ENCODE measurements around the gene RUFY2.
"Not testable (repeated sequence)": the region's sequence is repeated elsewhere in the genome, so short reads cannot be mapped to it uniquely, and the experiment has no call there.

RUFY2 gene

GRCh38 chr10:68318331-68319059 lies 88.6 kb downstream of the RUFY2 start:
- DNase-seq: no peak

GRCh38 chr10:68315582-68315981 lies 91.5 kb downstream of the RUFY2 start:
- DNase-seq: no peak

DNA sequence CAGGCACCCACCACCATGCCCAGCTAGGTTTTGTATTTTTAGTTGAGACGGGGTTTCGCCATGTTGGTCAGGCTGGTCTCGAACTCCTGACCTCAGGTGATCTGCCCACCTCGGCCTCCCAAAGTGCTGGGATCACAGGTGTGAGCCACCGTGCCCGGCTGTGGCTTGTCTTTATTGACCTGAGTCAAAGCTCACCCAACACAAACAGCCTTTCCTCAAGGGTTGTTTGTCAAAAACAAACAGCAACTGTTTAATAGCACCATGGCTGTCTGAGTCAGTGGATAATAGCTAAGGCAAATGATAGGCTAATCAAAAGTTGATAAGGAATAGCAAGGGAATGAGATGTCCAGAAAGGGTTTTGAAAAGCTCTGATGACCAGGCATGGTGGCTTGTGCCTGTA lies 92.1 kb downstream of the RUFY2 start:
- DNase-seq: not testable (repeated sequence)

- no peak for DNase-seq
These were observed 96.5 kb downstream of the RUFY2 start for GRCh38 chr10:68310531-68310930.

GRCh38 chr10:68305854-68306253 lies 101.2 kb downstream of the RUFY2 start:
- no peak for DNase-seq

- DNase-seq: no peak
These were observed 103.1 kb downstream of the RUFY2 start for GRCh38 chr10:68303849-68304412.

DNA sequence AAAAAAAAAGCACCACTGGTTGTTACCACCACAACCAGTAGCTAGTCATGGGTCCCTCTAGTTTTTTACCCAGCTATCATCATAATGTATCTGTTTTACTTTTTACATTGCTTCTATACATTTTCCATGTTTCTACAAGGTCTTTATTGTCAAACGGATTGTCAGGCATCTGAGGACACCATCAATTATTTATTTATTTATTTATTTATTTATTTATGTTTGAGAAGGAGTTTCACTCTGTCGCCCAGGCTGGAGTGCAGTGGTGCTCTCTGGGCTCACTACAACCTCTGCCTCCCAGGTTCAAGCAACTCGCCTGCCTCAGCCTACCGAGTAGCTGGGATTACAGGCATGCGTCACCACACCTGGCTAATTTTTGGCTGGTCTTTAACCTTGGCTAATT lies 104.2 kb downstream of the RUFY2 start:
- DNase-seq: no peak

- no peak for DNase-seq
These were observed 104.6 kb downstream of the RUFY2 start for GRCh38 chr10:68302503-68302823.

- no peak for DNase-seq
These were observed 105.1 kb downstream of the RUFY2 start for GRCh38 chr10:68301790-68302502.

- DNase-seq: no peak
These were observed 105.8 kb downstream of the RUFY2 start for GRCh38 chr10:68301301-68301700.

DNA sequence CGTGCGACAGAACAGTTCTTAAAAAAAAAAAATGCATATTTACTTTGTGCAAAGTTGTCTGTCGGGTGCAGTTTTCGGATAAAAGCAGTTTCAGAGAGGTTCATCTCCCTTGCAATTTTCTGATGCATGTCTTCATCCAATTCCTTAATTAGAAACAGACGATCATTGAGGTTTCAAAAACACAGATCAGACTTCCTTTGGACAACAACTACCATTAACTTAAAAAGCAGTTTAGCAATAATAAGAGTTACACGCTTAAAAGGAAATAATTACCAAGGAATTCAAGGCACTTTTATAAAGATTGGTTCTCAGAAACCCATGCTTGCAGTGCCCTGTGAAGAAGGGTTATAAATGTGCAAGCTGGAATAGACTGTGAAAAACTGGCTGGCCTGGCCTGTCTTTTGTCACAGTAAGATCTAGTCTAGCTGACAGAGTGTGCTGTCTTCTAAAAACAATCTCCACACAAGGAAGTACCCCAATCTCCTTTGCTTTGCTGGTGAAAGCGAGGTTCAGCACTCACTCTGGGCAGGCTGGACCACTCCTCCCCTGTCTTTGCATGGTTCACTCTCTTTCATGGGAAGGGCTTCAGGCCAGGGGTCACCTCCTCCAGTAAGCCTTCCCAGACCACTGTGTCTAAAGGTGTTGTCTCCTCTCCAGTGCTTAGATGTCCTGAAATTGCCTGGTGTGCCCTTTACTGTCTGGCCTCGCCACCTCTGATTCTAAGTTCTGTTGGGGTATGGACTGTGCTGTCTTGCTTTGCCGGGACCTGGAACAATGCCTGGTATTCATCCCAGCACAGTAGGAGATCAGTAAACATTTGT lies 110.0 kb downstream of the RUFY2 start:
- no peak for DNase-seq
